Natural killer cell (primary cell): ENCODE data around the gene KCNH1. TPM values are rescaled to one million over a fixed set of nuclear protein-coding genes. Genes with fewer than 3 reads are reported as not detected.

ENCODE experiments used
- ATAC-seq, 3 donors: fragments of 150-1000 bp in 2 of 3; fragments of 200-7000 bp in 1 of 3; cut with Tn5 transposase; 1 replicate in 1 of 3; 2 replicates in 2 of 3; pipeline ENCODE4 v1.10.0; 2021; ENCODE audit warnings: mild to moderate bottlenecking in 2 of 3, moderate library complexity in 2 of 3
- DNase-seq, 2 donors: peaks; one replicate each; pipeline versions ENCODE4 v3.0.0 to v3.0.0-alpha.2; 2013 to 2021; ENCODE audit warnings: mixed read lengths in 1 of 2
- H3K27ac ChIP-seq: one replicate; pipeline ENCODE4 v1.5.1; 2013; ENCODE audit warnings: mild to moderate bottlenecking, low read length
- H3K27me3 ChIP-seq: one replicate; pipeline ENCODE4 v1.6.1; 2013; ENCODE audit warnings: low read length; ENCODE audit not compliant: control insufficient read depth, insufficient read depth
- H3K36me3 ChIP-seq: one replicate; pipeline ENCODE4 v1.6.1; 2013; ENCODE audit warnings: low read length; ENCODE audit not compliant: control insufficient read depth, insufficient read depth
- H3K4me1 ChIP-seq: one replicate; pipeline ENCODE4 v1.6.1; 2013; ENCODE audit warnings: low read length; ENCODE audit not compliant: control insufficient read depth, insufficient read depth
- H3K4me3 ChIP-seq: one replicate; pipeline ENCODE4 v1.5.1; 2013; ENCODE audit warnings: low read length
- H3K9me3 ChIP-seq: one replicate; pipeline ENCODE4 v1.6.1; 2013; ENCODE audit warnings: low read length; ENCODE audit not compliant: control insufficient read depth, insufficient read depth
- H3K27ac Mint-ChIP-seq, 2 donors: one replicate each; pipeline ENCODE4 v1.8.0; 2022; ENCODE audit warnings: mild to moderate bottlenecking in 2 of 2, mixed read lengths in 2 of 2, moderate library complexity in 1 of 2
- H3K27me3 Mint-ChIP-seq, 2 donors: one replicate each; pipeline ENCODE4 v1.8.0; 2022; ENCODE audit warnings: low read depth in 2 of 2, mixed read lengths in 2 of 2
- H3K36me3 Mint-ChIP-seq: one replicate; pipeline ENCODE4 v1.8.0; 2022; ENCODE audit warnings: mixed read lengths
- H3K4me1 Mint-ChIP-seq, 2 donors: one replicate each; pipeline ENCODE4 v1.8.0; 2022; ENCODE audit warnings: mixed read lengths in 2 of 2
- H3K4me3 Mint-ChIP-seq: one replicate; pipeline ENCODE4 v1.8.0; 2022; ENCODE audit warnings: mild to moderate bottlenecking, moderate library complexity, mixed read lengths
- H3K9me3 Mint-ChIP-seq, 2 donors: one replicate each; pipeline ENCODE4 v1.8.0; 2022; ENCODE audit warnings: mixed read lengths in 2 of 2
- CTCF ChIP-seq: fragments of 200-600 bp; IDR thresholded peaks from one replicate; pipeline ENCODE4 v1.8.0; 2022; ENCODE audit warnings: antibody characterized with exemption
- WGBS: methylation state at CpG from one replicate; pipeline ENCODE4 v1.1.7; 2013; ENCODE audit warnings: missing lambda C conversion rate; ENCODE audit not compliant: insufficient coverage; 5-methylcytosine and 5-hydroxymethylcytosine counted together
- intact Hi-C: fragments of 100-400 bp; cut with micrococcal nuclease; formaldehyde crosslinking; loops from one replicate; pipeline ENCODE4 v1.14.2; 2022
- total RNA-seq, 4 donors: library from RNA; stranded (reverse); fragments of 120-200 nt in 1 of 4; gene quantifications; one replicate each; pipeline versions ENCODE4 v1.2.3 to v1.2.4, GENCODE V29; 2013 to 2022

Gene KCNH1
- not detected for total RNA-seq
- not detected for total RNA-seq (2013)

GRCh38 chr1:211133836-211134669, at the start of gene KCNH1:
TSS of gene KCNH1 (minus strand) at chr1:211134148. CDS start at chr1:211133945, 203 bp downstream.
- Histone ChIP-seq H3K4me1 (peaks cover 16% of the 10 kb centered on the region), H3K9me3 (no peaks in the 10 kb centered on the region), H3K27ac (no peak within 1 kb of the TSS), H3K4me3 (peak within 1 kb of the TSS; percentile 23), H3K36me3 (no peaks in the 10 kb centered on the region), H3K27me3 (peaks cover 20% of the 10 kb centered on the region)
- Mint-ChIP-seq H3K4me3 (peak within 1 kb of the TSS; percentile 71), H3K36me3 (no peaks in the 10 kb centered on the region), H3K27ac (no peak within 1 kb of the TSS), H3K9me3 (no peaks in the 10 kb centered on the region), H3K27me3 (peaks cover 50 to 81% of the 10 kb centered on the region in 2 donors), H3K4me1 (peaks cover 0 to 12% of the 10 kb centered on the region in 2 donors)
- 1% methylated on average over 61 of the region's 61 CpGs for WGBS
- ATAC-seq (peak; percentile 90 to 93 (median 92)), DNase-seq (peak; percentile 60 to 87)
- intact Hi-C loops = no loop called here
- TF ChIP-seq CTCF = peak; percentile 70

GRCh38 chr1:211182746-211183145, 48.8 kb upstream of the KCNH1 start:
- 100% methylated on average over 2 of the region's 2 CpGs for WGBS
- intact Hi-C loops = no loop called here
- H3K27ac Mint-ChIP-seq = no peak overlapping the region
- H3K36me3 Mint-ChIP-seq = no peaks in the 10 kb centered on the region
- H3K4me1 Mint-ChIP-seq = no peaks in the 10 kb centered on the region
- H3K36me3 ChIP-seq = no peaks in the 10 kb centered on the region
- ATAC-seq = no peak
- peaks cover 3% of the 10 kb centered on the region for H3K27me3 ChIP-seq
- DNase-seq = no peak
- H3K4me3 Mint-ChIP-seq = no peak overlapping the region
- H3K9me3 Mint-ChIP-seq = no peaks in the 10 kb centered on the region
- TF ChIP-seq CTCF = no peak
- H3K27me3 Mint-ChIP-seq = peaks cover 6 to 29% of the 10 kb centered on the region in 2 donors
- H3K27ac ChIP-seq = no peak overlapping the region
- H3K4me1 ChIP-seq = no peaks in the 10 kb centered on the region
- no peaks in the 10 kb centered on the region for H3K9me3 ChIP-seq
- no peak overlapping the region for H3K4me3 ChIP-seq

GRCh38 chr1:211174375-211174774, 40.4 kb upstream of the KCNH1 start:
- Histone ChIP-seq H3K4me3 (no peak overlapping the region), H3K27me3 (no peaks in the 10 kb centered on the region), H3K9me3 (peaks cover 2% of the 10 kb centered on the region), H3K36me3 (no peaks in the 10 kb centered on the region), H3K4me1 (no peaks in the 10 kb centered on the region), H3K27ac (no peak overlapping the region)
- H3K9me3 Mint-ChIP-seq = peaks cover 4 to 8% of the 10 kb centered on the region in 2 donors
- 60% methylated on average over 1 of the region's 2 CpGs for WGBS
- no peak for TF ChIP-seq CTCF
- no peaks in the 10 kb centered on the region for H3K4me1 Mint-ChIP-seq
- intact Hi-C loops = no loop called here
- H3K27ac Mint-ChIP-seq = no peak overlapping the region
- H3K4me3 Mint-ChIP-seq = no peak overlapping the region
- no peak for DNase-seq
- ATAC-seq = no peak
- peaks cover 6 to 27% of the 10 kb centered on the region in 2 donors for H3K27me3 Mint-ChIP-seq
- peaks cover 9% of the 10 kb centered on the region for H3K36me3 Mint-ChIP-seq

- no peak overlapping the region for H3K4me3 Mint-ChIP-seq
- peaks cover 9 to 24% of the 10 kb centered on the region in 2 donors for H3K27me3 Mint-ChIP-seq
- H3K27ac Mint-ChIP-seq = no peak overlapping the region
- intact Hi-C loops = no loop called here
- ATAC-seq (no peak), DNase-seq (no peak)
- Histone ChIP-seq H3K9me3 (peaks cover 9% of the 10 kb centered on the region), H3K36me3 (no peaks in the 10 kb centered on the region), H3K4me3 (no peak overlapping the region), H3K27ac (no peak overlapping the region), H3K27me3 (no peaks in the 10 kb centered on the region), H3K4me1 (no peaks in the 10 kb centered on the region)
- peaks cover 6 to 11% of the 10 kb centered on the region in 2 donors for H3K9me3 Mint-ChIP-seq
- H3K4me1 Mint-ChIP-seq = no peaks in the 10 kb centered on the region
- TF ChIP-seq CTCF = no peak
- H3K36me3 Mint-ChIP-seq = peaks cover 9% of the 10 kb centered on the region
Observed at GRCh38 chr1:211172657-211173056, 38.7 kb upstream of the KCNH1 start.
